ENCODE data around the gene CTU2.

CTU2 gene

GRCh38 chr16:88736088-88736487, 29.8 kb downstream of the CTU2 start:
- CTCF ChIA-PET: interaction anchor here (0.8 to 6.0 kb wide), 15 partner anchors 7 to 432 kb away, joined by 3 to 80 read pairs (median 12); partner anchors contain the start of genes APRT and PIEZO1
- DNase-seq (ENCODE audit: extremely low spot score): no peak

GRCh38 chr16:88736496-88736895, 30.2 kb downstream of the CTU2 start:
- CTCF ChIA-PET: interaction anchor here (0.7 to 6.0 kb wide), 33 partner anchors 12 to 1181 kb away, joined by 3 to 80 read pairs (median 8); partner anchors contain the start of genes APRT, CDH15, GALNS and MC1R
- no peak for DNase-seq (ENCODE audit: extremely low spot score)
- POLR2A ChIA-PET: no interaction called here
- TF ChIP-seq CTCF (IDR thresholded peaks at IDR 0.05; ENCODE audit: control extremely low read depth, extremely low read depth, low read depth, missing control alignments): no peak

More at GRCh38 chr16:88736088-88736487, 29.8 kb downstream of the CTU2 start:
- TF ChIP-seq CTCF (IDR thresholded peaks at IDR 0.05; ENCODE audit: control extremely low read depth, extremely low read depth, low read depth, missing control alignments): no peak
- POLR2A ChIA-PET: no interaction called here

GRCh38 chr16:88737298-88738150, 31.2 kb downstream of the CTU2 start:
- peak; percentile 90 for DNase-seq (ENCODE audit: extremely low spot score)
- POLR2A ChIA-PET: interaction anchor here (1.0 kb wide), 1 partner anchor 43 kb away, joined by 3 read pairs; no protein-coding TSS in a partner anchor
- peak; percentile 95 for TF ChIP-seq CTCF (IDR thresholded peaks at IDR 0.05; ENCODE audit: control extremely low read depth, extremely low read depth, low read depth, missing control alignments)
- CTCF ChIA-PET: interaction anchor here (0.6 to 6.0 kb wide), 67 partner anchors 10 to 1180 kb away, joined by 3 to 80 read pairs (median 5); partner anchors contain the start of genes APRT, CDH15, GALNS and MC1R

- TF ChIP-seq CTCF (IDR thresholded peaks at IDR 0.05; ENCODE audit: control extremely low read depth, extremely low read depth, low read depth, missing control alignments): no peak
- no peak for DNase-seq (ENCODE audit: extremely low spot score)
- ChIA-PET POLR2A (no interaction called here), CTCF (interaction anchor here (0.7 to 6.0 kb wide), 33 partner anchors 10 to 787 kb away, joined by 3 to 80 read pairs (median 7); partner anchors contain the start of genes APRT, CDH15, PIEZO1 and ZC3H18)
Measured at GRCh38 chr16:88738151-88739084, 32.1 kb downstream of the CTU2 start.

- DNase-seq (ENCODE audit: extremely low spot score): no peak
- ChIA-PET CTCF (interaction anchor here (0.6 to 9.5 kb wide), 4 partner anchors 9 to 286 kb away, joined by 3 to 80 read pairs (median 71); partner anchors contain the start of gene PIEZO1), POLR2A (no interaction called here)
- TF ChIP-seq CTCF (IDR thresholded peaks at IDR 0.05; ENCODE audit: control extremely low read depth, extremely low read depth, low read depth, missing control alignments): no peak
Measured at GRCh38 chr16:88739139-88739976, 33.1 kb downstream of the CTU2 start.

Measured in GM10248 (cell line).